Mesodermal cell (in vitro differentiated cells): ENCODE data around the gene LYZL1. TPM values are rescaled to one million over a fixed set of nuclear protein-coding genes. Genes with fewer than 3 reads are reported as not detected.
A peak's percentile ranks its signal among the peaks of the same experiment; 100 is the strongest.
"Not testable (repeated sequence)": the region's sequence is repeated elsewhere in the genome, so short reads cannot be mapped to it uniquely, and the experiment has no call there.

ENCODE experiments used
- H3K27ac ChIP-seq: 2 replicates; pipeline ENCODE4 v1.7.0; 2013; ENCODE audit warnings: mild to moderate bottlenecking, low read depth, low read length, moderate library complexity; ENCODE audit not compliant: severe bottlenecking
- H3K36me3 ChIP-seq: 2 replicates; pipeline ENCODE4 v1.7.1; 2013; ENCODE audit warnings: mild to moderate bottlenecking, low read length, moderate library complexity; ENCODE audit not compliant: control insufficient read depth, insufficient read depth
- H3K4me1 ChIP-seq: one replicate; pipeline ENCODE4 v1.7.1; 2013; ENCODE audit warnings: mild to moderate bottlenecking, low read length; ENCODE audit not compliant: insufficient read depth, control insufficient read depth, poor library complexity, severe bottlenecking
- H3K4me3 ChIP-seq: 2 replicates; pipeline ENCODE4 v1.7.0; 2013; ENCODE audit warnings: low read length, control low read depth, mild to moderate bottlenecking; ENCODE audit not compliant: insufficient read depth, poor library complexity, severe bottlenecking; ENCODE audit errors: extremely low read depth
- H3K9me3 ChIP-seq: 2 replicates; pipeline ENCODE4 v1.7.1; 2013; ENCODE audit warnings: mild to moderate bottlenecking, low read length, moderate library complexity; ENCODE audit not compliant: control insufficient read depth
- WGBS, 2 experiments: methylation state at CpG; one replicate each; pipeline ENCODE4 v1.1.5; 2013; ENCODE audit warnings: missing lambda C conversion rate in 2 of 2; ENCODE audit not compliant: insufficient coverage in 2 of 2; 5-methylcytosine and 5-hydroxymethylcytosine counted together
- polyA plus RNA-seq, 2 experiments: library from polyadenylated mRNA; stranded (reverse); fragments of 50-300 nt; gene quantifications; one replicate each; pipeline ENCODE4 v1.2.3, GENCODE V29; 2013

The LYZL1 gene
- not detected for polyA plus RNA-seq (2013, experiment 1 of 2)
- not detected for polyA plus RNA-seq (2013, experiment 2 of 2)

DNA sequence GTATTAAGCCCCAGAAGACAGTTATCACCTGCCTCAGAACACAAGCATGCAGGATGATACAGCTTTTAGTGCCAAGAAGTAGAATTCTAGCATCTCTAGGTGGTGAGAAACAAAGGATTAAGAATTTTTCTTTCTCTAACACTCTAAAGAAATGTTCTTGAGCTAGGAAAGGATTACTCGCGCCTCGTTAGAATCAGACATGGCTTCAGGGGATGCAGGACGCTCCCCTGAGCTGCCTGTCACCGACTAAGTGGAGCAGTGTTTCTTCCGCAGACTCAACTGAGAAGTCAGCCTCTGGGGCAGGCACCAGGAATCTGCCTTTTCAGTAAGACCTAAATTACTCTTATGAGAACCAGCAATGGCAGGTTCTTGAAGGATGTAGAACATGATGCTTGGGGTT is at the start of gene LYZL1:
Gene LYZL1, plus strand, starts transcription at position 165 of the 400 bp plus-strand sequence. CDS start 2,798 bp downstream, outside the sequence.
- not testable (repeated sequence) for H3K4me3 ChIP-seq, H3K4me1 ChIP-seq, H3K36me3 ChIP-seq, H3K27ac ChIP-seq, H3K9me3 ChIP-seq
- WGBS, 2 experiments: 76 to 81% methylated on average over 4 to 5 of the region's 6 CpGs

DNA sequence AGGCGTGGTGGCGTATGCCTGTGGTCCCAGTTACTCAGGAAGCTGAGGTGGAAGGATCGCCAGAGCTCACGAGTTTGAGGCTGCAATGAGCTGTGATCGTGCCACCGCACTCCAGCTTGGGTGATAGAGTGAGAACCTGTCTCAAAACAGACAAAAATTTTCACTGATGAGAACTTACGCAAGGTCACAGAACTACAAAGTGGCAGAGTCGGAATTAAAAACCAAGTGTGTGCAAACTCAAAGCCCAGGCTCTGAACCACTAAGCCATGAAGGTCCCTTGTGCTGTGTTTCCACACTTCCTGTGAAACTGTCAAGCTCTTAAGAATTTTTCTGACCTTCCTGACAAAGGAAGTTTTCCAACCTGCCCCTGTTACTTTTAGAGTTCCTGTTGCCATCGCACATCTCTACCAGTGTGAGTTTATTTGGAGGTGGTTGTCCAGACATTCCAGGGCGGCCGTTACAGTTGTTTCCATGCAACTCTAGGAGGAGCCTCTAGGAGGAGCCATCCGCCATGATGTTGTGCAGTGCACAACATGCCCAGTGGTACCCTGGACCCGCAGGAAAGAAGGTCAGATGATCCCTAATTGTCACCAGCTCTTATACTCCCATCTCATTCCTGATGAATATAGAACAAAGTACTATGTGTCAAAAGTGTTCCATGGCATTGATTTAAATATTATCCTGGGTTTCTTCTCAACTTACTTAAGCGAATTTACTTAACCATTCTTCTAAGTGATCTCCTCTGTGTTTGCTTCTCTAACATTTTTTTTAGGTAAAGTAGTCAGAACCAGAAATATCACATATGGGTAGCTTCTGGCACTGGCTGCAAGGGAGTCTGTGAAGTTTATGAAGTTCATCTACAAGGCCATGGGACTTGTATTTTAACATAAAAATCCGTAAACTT is 49.0 kb upstream of the LYZL1 start:
- no peak overlapping the region for H3K4me3 ChIP-seq
- 87 to 90% methylated on average over 11 to 14 of the region's 15 CpGs for WGBS, 2 experiments
- peak overlapping the region; percentile 10 for H3K27ac ChIP-seq
- H3K4me1 ChIP-seq: peaks cover 30% of the 10 kb centered on the region
- peaks cover 3% of the 10 kb centered on the region for H3K9me3 ChIP-seq
- H3K36me3 ChIP-seq: no peaks in the 10 kb centered on the region

DNA sequence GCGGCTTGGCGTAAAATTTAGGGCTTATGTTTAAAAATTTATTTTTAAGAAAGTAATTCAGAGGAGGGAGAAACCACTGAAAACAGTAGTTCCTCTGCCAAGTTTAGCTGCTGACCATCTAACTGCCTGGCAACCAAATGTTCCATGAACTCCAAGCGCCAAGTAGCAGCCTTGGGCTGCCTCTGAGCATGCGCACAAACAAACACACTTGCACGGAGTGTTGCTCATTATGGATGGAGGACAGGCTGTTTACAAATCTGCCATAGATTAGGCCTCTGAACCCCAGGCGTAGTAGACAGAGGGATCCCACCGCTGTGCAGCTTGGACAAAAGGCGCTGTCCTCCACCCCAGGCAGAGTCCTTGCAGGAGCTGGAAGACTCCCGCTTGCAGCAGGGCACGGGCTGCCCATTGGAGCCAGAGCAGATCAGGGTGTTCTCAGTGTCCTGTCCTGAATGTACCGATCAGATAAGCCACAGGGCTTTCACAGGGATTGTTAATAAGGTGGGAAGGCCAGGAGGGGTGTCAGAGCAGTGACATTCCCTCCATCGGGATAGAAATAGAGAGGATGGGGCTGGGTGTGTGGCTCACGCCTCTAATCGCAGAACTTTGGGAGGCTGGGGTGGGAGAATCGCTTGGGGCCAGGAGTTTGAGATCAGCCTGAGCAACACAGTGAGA is 47.7 kb upstream of the LYZL1 start:
- Histone ChIP-seq H3K4me1 (peaks cover 30% of the 10 kb centered on the region), H3K27ac (no peak overlapping the region), H3K9me3 (peaks cover 3% of the 10 kb centered on the region), H3K36me3 (no peaks in the 10 kb centered on the region), H3K4me3 (no peak overlapping the region)
- WGBS, 2 experiments: 94 to 95% methylated on average over 7 to 9 of the region's 15 CpGs

DNA sequence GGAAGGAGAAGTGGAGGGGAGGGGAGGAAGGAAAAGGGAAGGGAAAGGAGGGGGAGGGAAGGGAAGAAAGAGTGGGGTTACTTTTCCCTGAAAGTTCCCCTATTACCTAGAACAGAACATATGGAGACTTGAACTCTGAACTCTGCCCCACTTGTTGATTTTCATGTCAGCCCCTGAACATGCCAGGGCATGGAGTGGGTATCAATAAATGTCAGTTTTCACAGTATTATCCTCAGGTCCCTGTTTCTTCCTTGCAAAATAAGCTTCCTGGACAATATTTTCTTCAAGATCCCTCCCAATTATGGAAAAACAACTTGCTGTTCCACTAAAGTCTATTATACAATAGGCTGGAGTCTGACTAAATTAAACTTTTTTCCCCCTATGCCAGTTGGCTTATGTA is 46.9 kb upstream of the LYZL1 start:
- H3K36me3 ChIP-seq: no peaks in the 10 kb centered on the region
- no peak overlapping the region for H3K4me3 ChIP-seq
- H3K9me3 ChIP-seq: peaks cover 3% of the 10 kb centered on the region
- peaks cover 30% of the 10 kb centered on the region for H3K4me1 ChIP-seq
- H3K27ac ChIP-seq: no peak overlapping the region

DNA sequence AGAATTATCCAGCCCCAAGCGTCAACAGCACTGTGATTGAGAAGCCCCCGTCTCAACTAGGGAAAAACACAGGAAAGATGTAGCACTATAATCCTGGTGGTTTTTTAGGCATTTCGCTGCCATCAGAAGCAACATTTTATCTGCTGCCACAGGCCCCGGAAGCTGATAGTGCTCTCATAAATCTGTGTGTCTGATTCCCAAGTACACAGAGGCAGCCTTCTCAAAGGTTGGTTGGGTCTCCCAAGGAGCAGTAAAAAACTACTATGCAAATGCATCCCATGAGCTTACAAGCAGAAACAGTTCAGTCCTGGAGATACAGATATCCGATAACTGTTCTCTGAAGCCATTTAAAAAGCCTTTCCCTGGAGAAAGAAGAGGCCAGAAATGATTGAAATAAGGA is 45.8 kb upstream of the LYZL1 start:
- H3K4me1 ChIP-seq: peaks cover 20% of the 10 kb centered on the region
- WGBS, 2 experiments: 97% methylated on average over 5 of the region's 5 CpGs
- H3K4me3 ChIP-seq: no peak overlapping the region
- H3K36me3 ChIP-seq: no peaks in the 10 kb centered on the region
- H3K27ac ChIP-seq: no peak overlapping the region
- H3K9me3 ChIP-seq: peaks cover 3% of the 10 kb centered on the region

DNA sequence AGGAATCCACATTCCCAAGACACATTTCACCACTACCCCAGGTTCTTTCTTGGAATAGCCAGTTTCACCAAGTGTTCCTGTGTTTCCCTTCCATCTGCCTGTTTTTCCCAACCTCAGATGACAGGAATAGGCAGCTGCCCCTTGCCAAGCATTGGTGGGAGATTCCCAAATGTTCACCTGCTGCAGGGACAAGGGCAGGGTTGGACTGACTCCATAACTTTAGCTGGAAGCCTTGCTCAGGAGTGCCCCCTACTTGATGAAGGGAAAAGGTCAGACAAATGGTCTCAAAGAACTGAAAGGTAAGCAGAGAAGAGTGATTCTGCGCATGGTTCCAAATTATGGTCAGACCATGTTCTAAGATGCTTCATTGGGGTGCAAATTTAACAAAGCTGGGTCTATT is 45.1 kb upstream of the LYZL1 start:
- peaks cover 3% of the 10 kb centered on the region for H3K9me3 ChIP-seq
- WGBS, 2 experiments: 100% methylated on average over 1 of the region's 1 CpG; no CpG with 5 or more reads in 1 of the 2 experiments
- no peak overlapping the region for H3K4me3 ChIP-seq
- peaks cover 14% of the 10 kb centered on the region for H3K4me1 ChIP-seq
- H3K36me3 ChIP-seq: no peaks in the 10 kb centered on the region
- H3K27ac ChIP-seq: no peak overlapping the region

DNA sequence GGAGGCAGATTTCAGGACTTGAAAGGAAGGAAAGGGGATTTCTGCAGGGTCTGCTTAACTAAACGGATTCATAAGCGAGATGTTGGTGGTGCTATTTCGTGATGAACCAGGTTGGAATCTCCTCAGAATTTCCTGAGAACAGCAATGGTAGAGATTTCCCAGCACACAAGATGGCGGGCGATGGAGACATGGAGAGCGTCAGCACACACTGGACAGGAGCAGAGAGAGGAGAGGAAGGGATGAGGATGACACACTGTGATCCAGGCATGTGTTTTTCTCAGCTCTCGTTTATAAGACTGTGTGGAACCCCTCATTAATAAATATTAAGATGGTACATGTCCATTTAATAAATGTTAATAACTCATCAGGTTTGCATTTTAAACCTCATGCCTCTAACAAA is 43.9 kb upstream of the LYZL1 start:
- Histone ChIP-seq H3K36me3 (no peaks in the 10 kb centered on the region), H3K9me3 (peaks cover 3% of the 10 kb centered on the region), H3K27ac (no peak overlapping the region), H3K4me1 (peaks cover 4% of the 10 kb centered on the region), H3K4me3 (no peak overlapping the region)
- 93 to 95% methylated on average over 6 of the region's 7 CpGs for WGBS, 2 experiments

DNA sequence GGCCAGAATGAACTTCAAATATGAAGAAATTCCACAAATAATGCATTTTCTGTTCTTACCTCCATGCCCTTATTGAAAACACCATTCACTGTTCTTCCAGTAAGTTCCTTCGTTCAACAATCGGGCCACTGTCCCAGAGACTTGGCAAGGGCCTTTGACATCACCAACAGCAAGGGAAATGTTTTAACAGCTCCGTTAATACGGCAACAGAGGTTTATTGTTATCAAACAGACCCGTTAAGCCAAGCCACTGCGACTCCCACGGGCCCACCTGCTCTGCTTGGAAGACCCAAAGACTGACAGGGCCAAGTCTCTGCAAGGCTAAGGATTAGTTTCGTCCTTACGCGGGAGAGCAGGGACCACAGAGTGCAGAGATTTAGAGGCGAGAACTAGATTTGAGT is 43.4 kb upstream of the LYZL1 start:
- Histone ChIP-seq H3K9me3 (peaks cover 3% of the 10 kb centered on the region), H3K4me3 (no peak overlapping the region), H3K4me1 (peaks cover 4% of the 10 kb centered on the region), H3K27ac (no peak overlapping the region), H3K36me3 (no peaks in the 10 kb centered on the region)
- WGBS, 2 experiments: 92 to 94% methylated on average over 10 to 11 of the region's 11 CpGs

DNA sequence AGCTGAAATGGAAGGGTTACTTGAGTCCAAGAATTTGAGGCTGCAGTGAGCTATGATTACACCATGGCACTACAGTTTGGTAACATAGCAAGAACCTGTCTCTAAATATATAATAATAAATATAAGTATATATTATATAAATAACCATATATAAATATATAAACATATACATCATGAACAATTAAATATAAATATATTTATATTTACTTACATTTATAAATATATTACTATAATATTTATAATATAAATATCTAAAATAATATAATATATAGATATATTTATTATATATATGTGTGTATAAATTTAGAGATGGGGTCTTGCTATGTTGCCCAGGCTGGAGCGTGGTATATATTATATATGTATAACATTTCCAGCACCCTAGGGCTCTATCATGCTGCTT is 42.4 kb upstream of the LYZL1 start:
- WGBS, 2 experiments: no CpG with 5 or more reads among the region's 1 CpG

DNA sequence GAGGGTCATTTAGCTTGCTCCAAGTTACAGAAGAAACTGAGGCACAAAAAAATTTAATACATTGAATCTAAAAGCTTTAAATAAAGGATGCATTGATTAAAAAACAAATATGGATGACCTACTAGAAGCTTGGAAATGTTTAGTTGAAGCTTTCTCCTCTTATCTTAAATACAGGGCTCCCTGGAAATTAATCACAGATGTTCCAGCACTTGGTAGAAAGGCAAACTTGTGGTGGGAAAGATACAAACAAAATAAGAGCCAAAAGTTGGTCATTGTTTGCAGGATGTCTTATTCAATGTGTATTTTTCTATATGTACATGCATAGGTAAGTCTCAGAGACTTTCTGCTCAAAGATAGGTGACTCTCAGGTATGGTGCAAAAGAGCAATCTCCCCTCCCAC is 40.7 kb upstream of the LYZL1 start:
- peaks cover 12% of the 10 kb centered on the region for H3K4me1 ChIP-seq
- no peaks in the 10 kb centered on the region for H3K36me3 ChIP-seq
- H3K9me3 ChIP-seq: peaks cover 7% of the 10 kb centered on the region
- H3K27ac ChIP-seq: no peak overlapping the region
- H3K4me3 ChIP-seq: no peak overlapping the region

More for the DNA sequence above, 42.4 kb upstream of the LYZL1 start:
- Histone ChIP-seq H3K36me3 (no peaks in the 10 kb centered on the region), H3K27ac (no peak overlapping the region), H3K4me1 (no peaks in the 10 kb centered on the region), H3K4me3 (no peak overlapping the region), H3K9me3 (peaks cover 7% of the 10 kb centered on the region)

DNA sequence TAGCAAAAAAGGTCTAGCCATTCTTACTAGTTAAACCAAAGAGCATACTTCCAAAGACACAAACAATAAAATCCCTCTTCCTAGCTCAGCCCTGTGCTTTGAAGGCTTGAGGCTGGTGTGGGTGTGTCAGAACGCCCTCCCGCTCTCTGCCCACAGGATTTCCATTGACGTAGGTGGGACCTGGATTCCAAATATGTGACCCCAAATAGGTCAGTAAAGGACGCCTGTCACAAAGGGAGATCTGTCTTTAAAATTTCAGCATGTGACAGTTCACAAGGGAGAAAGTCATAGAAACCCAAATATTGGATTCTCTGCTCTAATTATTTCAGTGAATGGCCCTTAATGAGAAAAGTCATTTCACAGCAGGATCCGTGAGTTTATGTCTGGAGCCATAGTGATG is 39.9 kb upstream of the LYZL1 start:
- Histone ChIP-seq H3K4me1 (peaks cover 21% of the 10 kb centered on the region), H3K36me3 (no peaks in the 10 kb centered on the region), H3K4me3 (no peak overlapping the region), H3K27ac (no peak overlapping the region), H3K9me3 (peaks cover 7% of the 10 kb centered on the region)
- 84 to 91% methylated on average over 4 to 5 of the region's 5 CpGs for WGBS, 2 experiments
